GM19240 (cell line): Measurements from ENCODE around the gene TATDN3.
A peak's percentile ranks its signal among the peaks of the same experiment; 100 is the strongest.
"Not testable (repeated sequence)": the region's sequence is repeated elsewhere in the genome, so short reads cannot be mapped to it uniquely, and the experiment has no call there.

Experiments
- DNase-seq: peaks from one replicate; pipeline ENCODE4 v3.0.0; 2011; ENCODE audit warnings: low spot score; ENCODE audit not compliant: insufficient read length

Gene TATDN3

GRCh38 chr1:212827831-212828278 is 36.2 kb downstream of the TATDN3 start:
- no peak for DNase-seq

GRCh38 chr1:212828395-212828794 is 36.7 kb downstream of the TATDN3 start:
- DNase-seq: no peak

GRCh38 chr1:212833211-212834207 is 41.8 kb downstream of the TATDN3 start:
- not testable (repeated sequence) for DNase-seq

GRCh38 chr1:212838145-212838544 is 46.5 kb downstream of the TATDN3 start:
- no peak for DNase-seq

- not testable (repeated sequence) for DNase-seq
These were observed 52.8 kb downstream of the TATDN3 start for GRCh38 chr1:212844521-212844920.

GRCh38 chr1:212847549-212847948 is 55.9 kb downstream of the TATDN3 start, which contains the start of gene SPATA45:
SPATA45 (minus strand) TSS chr1:212847649; CDS start chr1:212836149, 11,500 bp downstream.
- DNase-seq: no peak

- no peak for DNase-seq
These were observed 60.5 kb downstream of the TATDN3 start for GRCh38 chr1:212852105-212852688.

GRCh38 chr1:212853658-212854057 is 62.0 kb downstream of the TATDN3 start:
- DNase-seq: no peak

- DNase-seq: no peak
These were observed 65.1 kb downstream of the TATDN3 start for GRCh38 chr1:212856755-212857154.

GRCh38 chr1:212857992-212858460 is 66.3 kb downstream of the TATDN3 start, which contains the start of gene FLVCR1:
FLVCR1 (plus strand) TSS chr1:212858275; CDS start chr1:212858453, 178 bp downstream.
- DNase-seq: peak; percentile 91

- no peak for DNase-seq
These were observed 67.0 kb downstream of the TATDN3 start for GRCh38 chr1:212858461-212859265.

GRCh38 chr1:212860713-212861581 is 69.3 kb downstream of the TATDN3 start:
- DNase-seq: no peak

- DNase-seq: no peak
These were observed 70.5 kb downstream of the TATDN3 start for GRCh38 chr1:212862111-212862690.

GRCh38 chr1:212863345-212863744 is 71.7 kb downstream of the TATDN3 start:
- not testable (repeated sequence) for DNase-seq

- no peak for DNase-seq
These were observed 72.5 kb downstream of the TATDN3 start for GRCh38 chr1:212864201-212864600.
